Erythroblast (primary cell): ENCODE data around the gene DHRS4.
"Not testable (repeated sequence)": the region's sequence is repeated elsewhere in the genome, so short reads cannot be mapped to it uniquely, and the experiment has no call there.

ENCODE experiments used
- DNase-seq, 2 experiments: peaks; one replicate each; lab custom pipeline; 2025; lab: John Stamatoyannopoulos, UW
- GATA1 ChIP-seq: IDR thresholded peaks from 2 replicates; pipeline ENCODE4 v1.6.1; 2011; ENCODE audit warnings: low read depth, mild to moderate bottlenecking, control low read depth, low read length, moderate library complexity
- POLR2A ChIP-seq: IDR thresholded peaks from 2 replicates; pipeline ENCODE4 v1.6.1; 2011; ENCODE audit warnings: mild to moderate bottlenecking, low read length

Gene DHRS4

DNA sequence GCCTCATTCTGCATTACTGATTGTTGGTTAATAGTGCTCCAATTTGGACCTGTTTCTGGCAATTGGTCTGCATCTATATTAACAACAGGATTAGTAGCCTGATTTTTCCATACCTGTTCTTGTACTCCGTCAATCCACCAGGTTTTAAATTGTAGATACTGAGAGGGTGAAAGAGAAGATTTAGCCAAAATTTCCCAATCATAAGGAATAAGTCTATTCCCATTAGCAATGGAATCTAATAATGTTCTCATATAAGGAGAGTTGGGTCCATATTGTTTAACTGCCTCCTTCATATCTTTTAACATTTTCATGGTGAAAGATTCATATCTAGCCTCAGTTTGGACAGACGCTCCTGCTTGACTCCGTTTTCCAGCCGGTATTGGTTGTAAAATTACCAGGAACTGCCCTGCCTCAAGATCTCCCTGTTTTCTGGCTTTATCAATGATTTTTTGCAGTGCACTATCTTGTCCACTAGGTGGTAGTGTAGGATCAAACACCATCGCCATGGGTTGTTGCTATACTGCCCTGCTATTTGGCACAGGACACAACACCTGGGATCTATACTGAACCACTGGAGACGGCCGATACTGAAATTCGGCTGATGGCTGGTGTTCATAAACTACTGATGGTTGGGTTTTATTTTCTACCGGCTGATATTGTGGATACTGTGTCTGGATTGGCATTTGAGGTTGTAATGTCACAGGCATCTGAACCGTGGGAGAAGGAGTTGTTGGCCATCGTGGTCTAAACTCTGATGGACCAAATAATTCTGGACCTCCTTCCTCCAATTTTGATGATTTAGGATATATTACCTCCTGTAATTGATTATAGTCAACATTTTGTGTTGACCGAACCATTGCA is 60.3 kb downstream of the DHRS4 start:
- TF ChIP-seq POLR2A (no peak), GATA1 (no peak)
- peak; percentile 83 to 88 for DNase-seq

- not testable (repeated sequence) for DNase-seq
Observed at GRCh38 chr14:24015745-24016144, 62.2 kb downstream of the DHRS4 start.
